Fibroblast of pulmonary artery (primary cell): ENCODE measurements around the gene VWA3B.

Experiments
- DNase-seq: peaks from one replicate; pipeline ENCODE4 v3.0.0-alpha.2; 2010; ENCODE audit warnings: low read depth
- H3K4me3 ChIP-seq: replicated peaks from 2 replicates; pipeline ENCODE4 v1.5.1; 2011; ENCODE audit warnings: low read depth, mild to moderate bottlenecking, control low read depth, low read length, moderate library complexity
- TF ChIP-seq, protein P1 (sequence below): IDR thresholded peaks from 2 replicates; pipeline ENCODE4 v1.5.1; 2011; ENCODE audit warnings: mild to moderate bottlenecking, control low read depth, low read length, inconsistent platforms; ENCODE audit errors: missing control alignments

VWA3B gene

DNA sequence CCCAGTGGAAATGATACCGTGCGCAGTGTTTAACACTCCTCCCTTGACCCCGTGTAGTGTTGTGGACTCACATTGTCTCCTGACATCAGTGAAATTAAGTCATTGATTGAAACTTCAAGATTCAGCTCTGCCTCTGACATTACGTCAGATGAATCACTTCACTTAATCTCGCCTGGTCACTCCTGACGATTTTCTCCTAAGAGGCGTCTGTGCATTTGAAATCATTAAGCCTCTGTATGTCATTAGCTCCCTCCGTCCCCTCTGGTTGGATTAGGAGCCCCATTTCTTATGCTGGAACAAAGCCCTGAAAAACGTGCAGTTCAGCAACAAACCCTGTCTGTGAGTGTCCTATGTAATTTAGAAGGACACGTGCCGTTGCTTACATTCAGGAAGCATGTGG is 222.6 kb downstream of the VWA3B start:
- no peak overlapping the region for H3K4me3 ChIP-seq
- no peak for DNase-seq
- TF ChIP-seq, protein P1, sequence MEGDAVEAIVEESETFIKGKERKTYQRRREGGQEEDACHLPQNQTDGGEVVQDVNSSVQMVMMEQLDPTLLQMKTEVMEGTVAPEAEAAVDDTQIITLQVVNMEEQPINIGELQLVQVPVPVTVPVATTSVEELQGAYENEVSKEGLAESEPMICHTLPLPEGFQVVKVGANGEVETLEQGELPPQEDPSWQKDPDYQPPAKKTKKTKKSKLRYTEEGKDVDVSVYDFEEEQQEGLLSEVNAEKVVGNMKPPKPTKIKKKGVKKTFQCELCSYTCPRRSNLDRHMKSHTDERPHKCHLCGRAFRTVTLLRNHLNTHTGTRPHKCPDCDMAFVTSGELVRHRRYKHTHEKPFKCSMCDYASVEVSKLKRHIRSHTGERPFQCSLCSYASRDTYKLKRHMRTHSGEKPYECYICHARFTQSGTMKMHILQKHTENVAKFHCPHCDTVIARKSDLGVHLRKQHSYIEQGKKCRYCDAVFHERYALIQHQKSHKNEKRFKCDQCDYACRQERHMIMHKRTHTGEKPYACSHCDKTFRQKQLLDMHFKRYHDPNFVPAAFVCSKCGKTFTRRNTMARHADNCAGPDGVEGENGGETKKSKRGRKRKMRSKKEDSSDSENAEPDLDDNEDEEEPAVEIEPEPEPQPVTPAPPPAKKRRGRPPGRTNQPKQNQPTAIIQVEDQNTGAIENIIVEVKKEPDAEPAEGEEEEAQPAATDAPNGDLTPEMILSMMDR, result no peak

GRCh38 chr2:98310010-98310409 is 223.0 kb downstream of the VWA3B start:
- no peak for DNase-seq
- H3K4me3 ChIP-seq, result no peak overlapping the region
- TF ChIP-seq, protein P1, result no peak

GRCh38 chr2:98311090-98311489 is 224.1 kb downstream of the VWA3B start:
- H3K4me3 ChIP-seq, result no peak overlapping the region
- DNase-seq, result no peak
- TF ChIP-seq, protein P1, result no peak

- DNase-seq, result no peak
- H3K4me3 ChIP-seq, result no peak overlapping the region
- TF ChIP-seq, protein P1, result no peak
Measured at GRCh38 chr2:98311771-98312545, 225.0 kb downstream of the VWA3B start.

DNA sequence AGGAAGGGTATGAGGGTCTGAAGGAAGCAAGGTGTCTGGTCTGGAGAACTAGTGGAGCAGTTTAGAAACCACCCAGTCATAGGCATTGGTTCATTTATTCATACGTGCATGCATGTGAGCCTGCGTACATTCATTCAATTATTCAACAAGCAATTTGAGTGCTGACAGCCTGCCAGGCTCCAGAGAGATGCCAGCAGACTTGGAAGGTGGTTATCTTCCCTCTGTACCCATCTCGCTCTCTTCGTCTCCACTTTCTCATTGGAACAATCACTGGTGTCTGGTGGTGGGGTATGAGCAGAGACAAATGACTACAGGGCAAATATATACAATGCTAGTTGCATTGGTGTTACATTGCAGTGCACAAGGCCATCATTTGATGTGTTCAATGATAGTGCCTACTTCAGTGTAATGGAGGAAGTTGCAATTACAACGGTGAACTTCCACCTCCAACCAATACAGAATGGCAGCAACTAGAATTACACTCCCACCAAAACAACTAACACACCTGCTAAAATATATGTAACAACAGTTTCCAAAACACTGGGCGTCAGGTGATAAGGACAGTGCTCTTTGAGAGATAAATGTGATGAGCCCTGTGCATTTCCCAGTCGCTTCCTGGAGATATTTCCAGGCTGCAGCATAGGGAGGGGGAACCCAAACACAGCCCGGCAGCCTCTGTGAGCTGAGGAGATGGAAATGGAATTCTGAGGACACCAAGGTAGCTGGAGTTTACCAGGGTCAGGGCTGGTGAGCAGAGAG is 226.7 kb downstream of the VWA3B start:
- no peak overlapping the region for H3K4me3 ChIP-seq
- TF ChIP-seq, protein P1, result no peak
- no peak for DNase-seq

DNA sequence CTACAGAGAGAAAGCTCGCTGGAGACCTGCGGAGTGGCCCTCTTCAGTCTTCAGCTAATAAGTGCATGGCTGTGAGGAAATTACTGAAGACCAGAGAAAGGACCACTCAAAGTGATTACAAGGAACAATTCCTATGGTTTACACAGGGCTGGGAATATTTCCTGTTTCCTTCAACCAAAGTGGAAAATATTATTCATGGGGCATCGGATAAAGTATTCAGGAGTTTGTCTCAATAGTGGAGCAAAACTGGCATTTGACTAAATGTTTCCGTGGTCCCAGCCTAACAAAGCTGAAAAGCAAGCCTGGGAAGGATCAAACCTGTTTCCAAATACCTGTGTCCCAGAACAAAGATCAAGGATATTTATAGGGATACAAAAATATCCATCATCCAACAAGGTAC is 227.3 kb downstream of the VWA3B start:
- DNase-seq, result no peak
- TF ChIP-seq, protein P1, result no peak
- no peak overlapping the region for H3K4me3 ChIP-seq
